SU-DHL-6 (cell line): ENCODE data around the gene RGS7.
"Not testable (repeated sequence)": the region's sequence is repeated elsewhere in the genome, so short reads cannot be mapped to it uniquely, and the experiment has no call there.

Experiments used
- H2AFZ ChIP-seq: fragments of 200-600 bp; sonication (generic); 2 replicates; pipeline ENCODE4 v1.6.1; 2014; ENCODE audit warnings: low read depth, mild to moderate bottlenecking, moderate library complexity, mixed read lengths, antibody characterized with exemption, low read length; ENCODE audit not compliant: severe bottlenecking
- H3F3A ChIP-seq: fragments of 200-600 bp; shearing (Covaris generic); 2 replicates; pipeline ENCODE4 v1.6.0; 2016; ENCODE audit warnings: antibody characterized with exemption, mild to moderate bottlenecking; ENCODE audit not compliant: insufficient read depth
- H3K27ac ChIP-seq: fragments of 200-600 bp; sonication (generic); 2 replicates; pipeline ENCODE4 v1.5.1; 2016; ENCODE audit warnings: low read depth, mild to moderate bottlenecking, low read length, moderate library complexity, mixed read lengths
- H3K27me3 ChIP-seq: fragments of 200-600 bp; sonication (generic), shearing (Covaris generic); 2 replicates; pipeline ENCODE4 v1.6.0; 2014; ENCODE audit warnings: mild to moderate bottlenecking, low read length
- H3K36me3 ChIP-seq: fragments of 200-600 bp; sonication (generic); 2 replicates; pipeline ENCODE4 v1.6.1; 2014; ENCODE audit warnings: mild to moderate bottlenecking, low read length, mixed read lengths
- H3K4me2 ChIP-seq: fragments of 300-600, 200-600 bp; shearing (Covaris generic), sonication (generic); 2 replicates; pipeline ENCODE4 v1.6.0; 2014; ENCODE audit warnings: low read length, low read depth, mild to moderate bottlenecking; ENCODE audit not compliant: poor library complexity, severe bottlenecking
- H3K4me3 ChIP-seq: fragments of 200-600 bp; sonication (generic); 2 replicates; pipeline ENCODE4 v1.5.1; 2014; ENCODE audit warnings: antibody characterized with exemption, low read length, mild to moderate bottlenecking, mixed read lengths; ENCODE audit not compliant: insufficient read depth, poor library complexity, severe bottlenecking
- H3K79me2 ChIP-seq: fragments of 200-600 bp; sonication (generic); 2 replicates; pipeline ENCODE4 v1.6.1; 2014; ENCODE audit warnings: mild to moderate bottlenecking, low read length, moderate library complexity; ENCODE audit not compliant: insufficient read depth
- H3K9ac ChIP-seq: fragments of 200-600 bp; sonication (generic); 2 replicates; pipeline ENCODE4 v1.7.0; 2014; ENCODE audit warnings: mild to moderate bottlenecking, low read length
- H3K9me2 ChIP-seq: fragments of 200-600 bp; sonication (generic); replicated peaks from 2 replicates; pipeline ENCODE4 v1.6.1; 2014; ENCODE audit warnings: low read length; ENCODE audit not compliant: insufficient read depth
- H3K9me3 ChIP-seq: fragments of 200-600 bp; sonication (generic); 2 replicates; pipeline ENCODE4 v1.6.1; 2014; ENCODE audit warnings: low read length, mixed read lengths; ENCODE audit not compliant: insufficient read depth
- H4K20me1 ChIP-seq: fragments of 200-600 bp; sonication (generic); 2 replicates; pipeline ENCODE4 v1.6.1; 2014; ENCODE audit warnings: low read depth, mild to moderate bottlenecking, antibody characterized with exemption, low read length, moderate library complexity, mixed read lengths
- EZH2phosphoT487 ChIP-seq: fragments of 200-600 bp; sonication (generic), shearing (Covaris generic); conservative IDR thresholded peaks from 2 replicates; pipeline ENCODE4 v1.6.1; 2018; ENCODE audit warnings: mild to moderate bottlenecking, antibody characterized with exemption, low read length, moderate library complexity, mixed read lengths
- TF ChIP-seq, protein P1 (sequence below): fragments of 200-600 bp; sonication (generic); IDR thresholded peaks from one replicate; pipeline ENCODE4 v1.5.1; 2017; ENCODE audit warnings: antibody characterized with exemption, mild to moderate bottlenecking, low read length, moderate library complexity; ENCODE audit not compliant: insufficient read depth, poor library complexity, severe bottlenecking

RGS7 gene

GRCh38 chr1:241143765-241144442 is 213.1 kb downstream of the RGS7 start:
- H3K27me3 ChIP-seq = no peaks in the 10 kb centered on the region
- H3K79me2 ChIP-seq = no peaks in the 10 kb centered on the region
- no peaks in the 10 kb centered on the region for H3F3A ChIP-seq
- no peak overlapping the region for H3K4me3 ChIP-seq
- no peaks in the 10 kb centered on the region for H4K20me1 ChIP-seq
- no peak overlapping the region for H3K27ac ChIP-seq
- TF ChIP-seq EZH2phosphoT487 = no peak
- TF ChIP-seq, protein P1, sequence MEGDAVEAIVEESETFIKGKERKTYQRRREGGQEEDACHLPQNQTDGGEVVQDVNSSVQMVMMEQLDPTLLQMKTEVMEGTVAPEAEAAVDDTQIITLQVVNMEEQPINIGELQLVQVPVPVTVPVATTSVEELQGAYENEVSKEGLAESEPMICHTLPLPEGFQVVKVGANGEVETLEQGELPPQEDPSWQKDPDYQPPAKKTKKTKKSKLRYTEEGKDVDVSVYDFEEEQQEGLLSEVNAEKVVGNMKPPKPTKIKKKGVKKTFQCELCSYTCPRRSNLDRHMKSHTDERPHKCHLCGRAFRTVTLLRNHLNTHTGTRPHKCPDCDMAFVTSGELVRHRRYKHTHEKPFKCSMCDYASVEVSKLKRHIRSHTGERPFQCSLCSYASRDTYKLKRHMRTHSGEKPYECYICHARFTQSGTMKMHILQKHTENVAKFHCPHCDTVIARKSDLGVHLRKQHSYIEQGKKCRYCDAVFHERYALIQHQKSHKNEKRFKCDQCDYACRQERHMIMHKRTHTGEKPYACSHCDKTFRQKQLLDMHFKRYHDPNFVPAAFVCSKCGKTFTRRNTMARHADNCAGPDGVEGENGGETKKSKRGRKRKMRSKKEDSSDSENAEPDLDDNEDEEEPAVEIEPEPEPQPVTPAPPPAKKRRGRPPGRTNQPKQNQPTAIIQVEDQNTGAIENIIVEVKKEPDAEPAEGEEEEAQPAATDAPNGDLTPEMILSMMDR = no peak
- no peak overlapping the region for H2AFZ ChIP-seq
- no peaks in the 10 kb centered on the region for H3K9me3 ChIP-seq
- no peaks in the 10 kb centered on the region; the same call in 1 of the 2 replicates for H3K9me2 ChIP-seq
- no peak overlapping the region for H3K9ac ChIP-seq
- H3K36me3 ChIP-seq = no peaks in the 10 kb centered on the region
- H3K4me2 ChIP-seq = no peak overlapping the region

- Histone ChIP-seq H2AFZ (no peak overlapping the region), H3K9me3 (no peaks in the 10 kb centered on the region), H3K27me3 (no peaks in the 10 kb centered on the region), H3K27ac (no peak overlapping the region), H3K4me3 (no peak overlapping the region), H3K9me2 (no peaks in the 10 kb centered on the region; the same call in 1 of the 2 replicates), H4K20me1 (no peaks in the 10 kb centered on the region), H3K79me2 (no peaks in the 10 kb centered on the region), H3K4me2 (no peak overlapping the region), H3K9ac (no peak overlapping the region), H3K36me3 (no peaks in the 10 kb centered on the region), H3F3A (no peaks in the 10 kb centered on the region)
- no peak for TF ChIP-seq EZH2phosphoT487
- TF ChIP-seq, protein P1 = no peak
These were observed 214.5 kb downstream of the RGS7 start for GRCh38 chr1:241142493-241142892.

- H3K27ac ChIP-seq, H3K79me2 ChIP-seq, H3K9me2 ChIP-seq, H3K36me3 ChIP-seq, H3K9ac ChIP-seq, H3F3A ChIP-seq, H3K27me3 ChIP-seq, H3K9me3 ChIP-seq, H4K20me1 ChIP-seq, H3K4me2 ChIP-seq, H3K4me3 ChIP-seq, H2AFZ ChIP-seq: not testable (repeated sequence)
These were observed 215.4 kb downstream of the RGS7 start for GRCh38 chr1:241141646-241142045.

- no peak overlapping the region for H3K4me3 ChIP-seq
- H3K36me3 ChIP-seq = no peaks in the 10 kb centered on the region
- no peaks in the 10 kb centered on the region for H3K9me3 ChIP-seq
- no peak overlapping the region for H3K9ac ChIP-seq
- no peaks in the 10 kb centered on the region for H3K79me2 ChIP-seq
- no peak overlapping the region for H2AFZ ChIP-seq
- no peak for TF ChIP-seq EZH2phosphoT487
- TF ChIP-seq, protein P1 = no peak
- no peak overlapping the region for H3K27ac ChIP-seq
- H4K20me1 ChIP-seq = no peaks in the 10 kb centered on the region
- no peaks in the 10 kb centered on the region for H3F3A ChIP-seq
- H3K4me2 ChIP-seq = no peak overlapping the region
- no peaks in the 10 kb centered on the region for H3K27me3 ChIP-seq
- no peaks in the 10 kb centered on the region; the same call in 1 of the 2 replicates for H3K9me2 ChIP-seq
These were observed 216.3 kb downstream of the RGS7 start for GRCh38 chr1:241140670-241141069.
